HG03442 (cell line): Measurements from ENCODE around the gene MTAP.

Experiments
- ATAC-seq: cut with Tn5 transposase; IDR thresholded peaks from one replicate; pipeline ENCODE4 v1.9.1; 2021; ENCODE audit warnings: mild to moderate bottlenecking, moderate library complexity; ENCODE audit not compliant: unreplicated experiment

Gene MTAP

GRCh38 chr9:21804331-21804730 lies 1.9 kb downstream of the MTAP start:
- ATAC-seq: no peak

DNA sequence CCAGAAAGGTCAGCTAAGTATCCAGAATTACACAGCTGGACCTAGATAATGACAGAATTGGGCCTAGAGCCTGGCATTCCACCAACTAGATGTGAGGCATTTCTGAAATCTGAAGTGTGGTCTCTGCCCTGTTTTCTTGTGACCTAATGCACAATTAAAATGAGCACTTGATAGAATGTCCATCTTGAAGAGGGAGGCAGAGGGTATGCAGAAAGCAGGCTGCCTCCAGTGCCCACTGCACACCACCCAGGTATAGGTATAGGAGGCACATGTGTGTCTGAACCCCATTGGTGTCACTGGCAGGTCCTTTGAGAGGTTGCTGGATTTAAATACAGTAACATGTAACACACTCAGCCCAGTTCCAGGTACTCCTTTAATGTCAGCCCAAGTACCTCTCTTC lies 2.4 kb downstream of the MTAP start:
- ATAC-seq: no peak

DNA sequence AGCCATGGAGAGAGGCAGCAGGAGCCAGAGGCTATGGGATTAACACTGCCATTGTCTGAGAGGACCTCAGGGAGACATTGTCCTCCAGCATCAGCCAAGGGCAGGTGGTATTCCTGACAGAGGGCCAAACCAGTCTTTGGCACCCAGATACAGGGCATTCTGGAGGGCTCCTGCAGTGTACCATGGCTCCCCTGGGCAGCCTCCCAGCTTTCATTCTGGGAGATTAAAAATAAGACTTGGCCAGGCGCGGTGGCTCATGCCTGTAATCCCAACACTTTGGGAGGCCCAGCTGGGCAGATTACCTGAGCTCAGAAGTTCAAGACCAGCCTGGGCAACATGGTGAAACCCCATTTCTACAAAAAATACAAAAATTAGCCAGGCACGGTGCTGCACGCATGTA lies 4.2 kb downstream of the MTAP start:
- no peak for ATAC-seq

DNA sequence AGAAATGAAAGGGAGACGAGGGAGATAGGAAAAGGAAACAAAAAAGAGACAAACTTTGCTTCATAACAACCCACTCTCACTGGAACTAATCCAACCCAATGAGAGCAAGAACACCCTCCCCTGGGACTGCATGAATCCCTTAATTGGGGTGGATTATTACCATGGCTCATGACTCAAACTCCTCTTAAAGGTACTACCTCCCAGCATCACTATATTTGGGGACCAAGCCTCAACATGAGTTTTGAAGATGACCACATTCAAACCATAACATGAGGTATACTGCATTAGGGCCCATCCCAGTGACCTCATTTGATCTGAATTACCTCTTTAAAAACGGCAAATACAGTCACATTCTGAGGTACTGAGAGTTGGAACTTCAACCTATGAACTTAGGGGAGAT lies 8.0 kb downstream of the MTAP start:
- no peak for ATAC-seq

GRCh38 chr9:21810881-21811280 lies 8.4 kb downstream of the MTAP start:
- ATAC-seq: no peak

DNA sequence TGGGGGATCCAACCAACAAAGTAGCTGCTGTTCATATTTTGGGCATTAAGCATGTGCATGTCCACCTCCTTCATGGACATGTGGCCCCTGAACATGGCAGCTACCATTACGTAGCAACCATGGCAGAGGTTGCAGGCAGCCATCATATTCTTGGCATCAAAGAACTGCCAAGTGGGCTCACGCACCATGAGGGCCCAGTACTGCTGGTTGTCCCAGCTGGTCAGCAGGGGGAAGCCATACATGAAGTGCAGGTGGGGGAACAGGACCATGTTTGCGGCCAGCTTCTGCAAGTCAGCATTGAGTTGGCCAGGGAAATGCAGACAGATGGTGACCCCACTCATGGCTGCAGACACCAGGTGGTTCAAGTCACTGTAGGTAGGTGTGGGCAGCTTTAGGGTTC lies 9.5 kb downstream of the MTAP start:
- ATAC-seq: no peak

DNA sequence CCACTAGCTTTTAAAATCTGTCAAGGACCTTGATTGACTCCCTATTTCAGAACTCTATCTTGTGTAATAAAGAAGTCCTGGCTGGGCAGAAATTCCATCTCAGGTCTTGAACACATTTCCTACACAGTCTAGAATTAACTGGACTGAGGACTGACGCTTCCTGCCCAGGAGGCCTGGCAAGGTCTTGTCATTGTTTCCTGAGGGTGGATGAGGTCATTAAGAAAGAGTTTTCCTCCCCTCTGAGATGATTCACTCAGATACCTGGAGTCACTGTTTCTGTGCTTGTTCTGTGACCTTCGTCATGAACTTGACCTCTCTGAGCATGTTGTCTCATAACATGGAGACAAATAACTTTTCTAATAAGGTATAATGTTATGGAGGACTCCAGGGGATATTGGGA lies 10.0 kb downstream of the MTAP start:
- ATAC-seq: no peak

- peak; percentile 59 for ATAC-seq
Observed at GRCh38 chr9:21812946-21813568, 10.6 kb downstream of the MTAP start.

DNA sequence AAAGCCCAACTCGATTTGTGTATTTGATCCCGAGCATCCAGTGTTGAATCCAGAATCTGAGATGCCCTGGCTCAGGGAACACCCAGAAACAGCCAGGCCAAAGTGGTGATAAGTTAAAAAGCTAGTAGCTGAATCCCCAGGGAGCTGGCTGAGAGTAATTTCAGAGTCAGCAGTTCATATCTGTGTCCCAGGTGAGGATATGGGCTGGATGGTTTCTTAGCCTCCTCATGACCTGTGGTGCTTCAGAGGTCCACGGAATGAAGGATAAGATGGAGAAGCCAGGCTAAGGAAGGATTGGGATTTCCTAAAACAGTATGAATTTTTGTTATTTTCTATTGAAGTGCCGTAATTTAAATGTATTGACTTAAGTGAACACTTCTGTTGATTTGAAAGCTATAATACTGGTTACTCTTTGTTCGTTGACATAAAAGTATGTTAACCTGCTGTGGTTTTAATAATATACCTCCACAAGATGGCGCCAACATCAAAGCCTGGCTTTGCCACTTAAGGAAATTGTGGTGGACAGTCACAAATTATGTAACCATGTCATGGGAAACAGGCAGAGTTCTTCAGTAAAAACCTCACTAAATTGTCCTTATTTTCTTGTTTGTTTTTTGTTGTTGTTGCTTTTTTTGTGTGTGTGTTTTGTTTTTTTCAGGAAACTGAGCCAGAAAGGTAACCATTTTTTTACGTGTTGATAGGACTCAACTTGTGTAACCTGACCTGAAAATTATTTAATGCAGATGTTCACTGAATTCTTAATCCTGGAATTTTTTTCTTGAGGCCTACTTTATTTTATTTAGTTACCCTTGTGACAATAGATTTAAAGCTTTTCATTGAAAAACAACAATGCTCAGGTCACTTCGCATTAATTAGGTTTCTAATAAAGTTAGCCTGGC lies 11.4 kb downstream of the MTAP start:
- ATAC-seq: peak; percentile 32

GRCh38 chr9:21815643-21816042 lies 13.2 kb downstream of the MTAP start:
- ATAC-seq: no peak

DNA sequence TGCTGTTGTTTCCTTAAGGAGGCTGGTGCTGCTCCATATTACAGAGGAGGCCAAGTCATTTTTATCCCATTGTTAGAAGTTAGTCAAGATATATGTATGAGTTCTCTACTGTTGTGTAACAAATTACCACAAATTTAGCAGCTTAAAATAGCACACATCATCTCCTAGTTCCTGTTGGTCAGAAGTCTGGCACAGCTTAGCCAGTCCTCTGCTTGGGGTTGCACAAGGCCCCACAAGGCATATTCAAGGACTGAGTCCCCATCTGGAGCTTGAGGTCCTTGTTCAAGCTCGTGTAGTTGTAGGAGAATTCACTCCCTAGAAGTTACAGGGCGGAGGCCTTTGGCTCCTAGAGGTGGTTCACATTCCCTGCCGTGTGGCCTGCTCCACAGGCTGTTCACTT lies 14.7 kb downstream of the MTAP start:
- ATAC-seq: no peak

DNA sequence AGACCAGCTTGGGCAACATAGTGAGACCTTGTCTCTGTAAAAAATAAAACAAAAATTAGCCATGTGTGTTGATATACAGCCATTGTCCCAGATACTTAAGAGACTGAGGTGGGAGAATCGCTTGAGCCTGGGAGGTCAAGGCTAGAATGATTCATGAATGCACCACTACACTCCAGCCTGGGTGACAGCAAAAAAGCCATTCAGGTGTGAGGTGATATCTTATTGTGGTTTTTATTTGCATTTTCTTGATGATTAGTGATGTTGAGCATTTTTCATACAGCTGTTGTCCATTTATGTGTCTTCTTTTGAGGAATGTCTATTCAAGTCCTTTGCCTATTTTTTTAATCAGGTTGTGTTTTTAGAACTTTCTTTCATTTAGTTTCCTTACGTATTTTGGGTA lies 23.2 kb downstream of the MTAP start:
- ATAC-seq: no peak

GRCh38 chr9:21828853-21829410 lies 26.5 kb downstream of the MTAP start:
- ATAC-seq: no peak

DNA sequence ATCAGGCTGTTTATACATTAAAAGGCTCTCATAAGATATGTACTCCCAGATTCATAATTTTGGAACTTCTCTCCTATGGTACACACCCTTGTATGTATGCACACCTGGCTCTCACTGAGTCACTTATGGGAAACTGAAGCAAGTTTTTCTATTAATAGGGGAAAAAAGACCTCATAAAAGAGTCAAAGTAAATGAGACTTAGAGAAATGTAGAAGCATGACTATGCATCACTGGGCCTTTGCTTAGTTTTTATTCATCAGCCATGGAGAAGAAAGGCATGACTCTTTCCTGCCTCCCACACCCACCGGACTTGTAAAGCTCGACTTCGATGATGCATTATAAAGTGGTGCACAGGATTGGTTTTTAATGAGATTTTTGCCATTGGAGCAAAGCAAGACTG lies 28.2 kb downstream of the MTAP start:
- ATAC-seq: no peak

DNA sequence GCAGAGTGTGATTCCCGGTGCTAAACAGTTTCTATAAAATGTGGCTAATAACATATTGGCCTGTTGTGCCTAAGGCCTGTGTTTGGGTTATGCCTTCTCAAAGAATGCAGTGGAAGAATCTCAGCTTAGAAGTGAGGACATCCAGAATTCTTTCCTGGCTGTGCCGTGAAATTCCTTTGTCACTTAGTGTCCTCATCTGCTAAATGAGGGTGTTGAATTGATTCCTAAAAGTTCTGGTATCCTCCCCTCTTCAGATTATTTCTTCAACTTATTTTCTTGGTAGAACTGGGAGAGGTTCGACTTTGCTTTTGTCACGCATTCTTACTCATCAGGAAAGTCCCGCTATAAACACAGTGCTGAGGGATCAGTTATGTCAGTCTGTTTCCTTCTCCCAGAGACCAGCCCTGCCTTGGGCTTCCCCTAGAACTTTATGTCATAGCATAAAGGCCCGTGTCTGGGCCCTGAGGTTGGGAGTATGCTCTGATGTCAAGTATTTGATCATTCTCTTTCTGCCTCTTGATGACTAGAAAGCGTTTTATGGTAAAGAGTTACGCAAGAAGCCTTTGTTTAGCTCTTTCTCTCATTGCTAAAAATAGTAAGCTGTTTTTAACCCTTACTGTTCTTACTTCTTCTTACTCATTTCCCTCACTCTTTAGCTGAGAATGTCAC lies 29.5 kb downstream of the MTAP start:
- ATAC-seq: peak; percentile 64

DNA sequence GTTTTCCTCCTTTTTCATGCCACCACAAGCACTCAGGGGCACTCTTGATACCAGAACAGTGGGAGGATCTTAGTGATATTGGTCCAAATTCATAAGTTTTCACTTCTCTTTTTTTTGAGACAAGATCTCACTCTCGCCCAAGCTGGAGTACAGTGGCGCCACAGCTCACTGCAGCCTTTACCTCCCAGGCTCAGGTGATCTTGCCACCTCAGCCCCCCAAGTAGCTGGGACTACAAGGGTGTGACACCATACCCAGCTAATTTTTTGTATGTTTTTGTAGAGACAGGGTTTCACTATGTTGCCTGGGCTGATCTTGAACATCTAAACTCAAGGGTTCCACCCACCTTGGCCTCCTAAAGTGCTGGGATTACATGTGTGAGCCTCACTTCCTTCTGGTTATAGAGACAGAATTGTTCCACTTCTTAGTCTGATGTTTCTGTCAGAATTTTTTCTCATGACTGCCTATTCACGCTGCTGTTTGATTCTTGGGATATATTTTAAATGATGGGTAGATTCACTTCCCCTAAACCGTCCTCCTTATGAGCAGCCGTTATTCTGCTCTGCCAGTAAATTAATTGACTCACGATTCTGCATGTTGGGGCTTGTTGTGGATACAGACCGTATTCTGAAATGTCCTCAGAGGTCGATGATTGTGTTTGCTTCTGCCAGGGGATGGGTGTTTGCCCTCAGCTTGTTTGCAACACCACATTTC lies 30.8 kb downstream of the MTAP start:
- ATAC-seq: peak; percentile 66

GRCh38 chr9:21835121-21835520 lies 32.7 kb downstream of the MTAP start:
- no peak for ATAC-seq

DNA sequence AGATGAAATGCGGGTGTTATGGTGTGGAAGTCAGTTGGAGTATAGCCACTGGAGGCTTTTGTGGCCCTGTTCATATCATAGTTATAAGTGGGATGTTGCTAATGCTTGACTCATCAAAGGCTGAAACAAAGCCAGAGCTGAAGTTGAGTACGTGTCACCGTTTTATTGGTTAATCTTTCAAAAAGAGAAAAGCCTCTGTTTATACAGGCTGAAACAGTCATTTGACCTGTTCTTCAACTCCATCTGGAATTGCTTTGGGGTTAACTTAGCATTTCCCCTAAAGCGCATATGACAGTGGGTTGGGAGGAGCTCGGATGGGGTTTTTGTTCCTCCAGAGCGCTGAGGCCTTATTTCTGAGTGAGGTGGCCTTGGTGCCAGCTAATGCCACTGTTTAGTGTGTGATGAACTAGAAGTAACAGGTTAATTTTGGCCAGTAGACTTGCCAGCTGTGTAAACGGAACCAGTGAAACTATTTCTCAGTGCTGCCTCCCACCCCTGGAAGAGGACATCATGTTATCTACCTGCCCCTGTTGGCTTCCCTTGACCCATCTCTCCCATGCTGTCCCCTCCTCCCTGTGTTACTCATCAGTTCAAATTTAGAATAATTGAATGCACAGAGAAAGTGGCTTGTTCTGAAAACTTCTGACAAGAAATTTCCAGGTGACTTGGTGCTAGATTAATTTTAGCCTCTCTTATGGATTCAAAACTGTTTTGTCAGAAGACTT lies 34.2 kb downstream of the MTAP start:
- no peak for ATAC-seq

- no peak for ATAC-seq
Observed at GRCh38 chr9:21837501-21837900, 35.1 kb downstream of the MTAP start.

- ATAC-seq: no peak
Observed at GRCh38 chr9:21840647-21841046, 38.2 kb downstream of the MTAP start.
